PC-3 (cell line): ENCODE results near the gene ALG9. TPM values are rescaled to one million over a fixed set of nuclear protein-coding genes. Genes with fewer than 3 reads are reported as not detected.
A peak's percentile ranks its signal among the peaks of the same experiment; 100 is the strongest.

ENCODE experiments used
- ATAC-seq: fragments of 200-7000 bp; cut with Tn5 transposase; 2 replicates; pipeline ENCODE4 v1.9.1; 2020; ENCODE audit warnings: mild to moderate bottlenecking, moderate library complexity
- BruUV-seq: library from RNA; stranded (reverse); fragments of 400-500 nt; replicated peaks from 2 replicates; lab custom pipeline; 2021; lab: Mats Ljungman, UMichigan
- CTCF ChIA-PET: fragments of 300-600 bp; sonication (Branson Sonifier 250); formaldehyde crosslinking; loops from one replicate; lab custom pipeline; 2022; ENCODE audit warnings: antibody characterized with exemption; lab: Charles Lee
- POLR2A ChIA-PET: fragments of 300-600 bp; sonication (Branson Sonifier 250); formaldehyde crosslinking; loops from one replicate; lab custom pipeline; 2022; ENCODE audit warnings: antibody characterized with exemption; ENCODE audit not compliant: unreplicated experiment; lab: Charles Lee
- DNase-seq: peaks from one replicate; pipeline ENCODE4 v3.0.0-alpha.2; 2015
- H2AFZ ChIP-seq: fragments of 300-600 bp; sonication (generic); 2 replicates; pipeline ENCODE4 v1.6.0; 2016; ENCODE audit warnings: antibody characterized with exemption, low read length
- H3F3A ChIP-seq: fragments of 300-600 bp; sonication (generic); one replicate; pipeline ENCODE4 v1.6.0; 2017; ENCODE audit warnings: antibody characterized with exemption, low read length, control low read depth, mild to moderate bottlenecking; ENCODE audit not compliant: unreplicated experiment
- H3K27ac ChIP-seq: fragments of 300-600 bp; sonication (generic); 2 replicates; pipeline ENCODE4 v1.5.1; 2016; ENCODE audit warnings: mild to moderate bottlenecking, low read length
- H3K27me3 ChIP-seq: fragments of 300-600 bp; sonication (generic); 2 replicates; pipeline ENCODE4 v1.6.1; 2016; ENCODE audit warnings: low read length, mixed read lengths
- H3K36me3 ChIP-seq: fragments of 300-600 bp; sonication (generic); 2 replicates; pipeline ENCODE4 v1.6.1; 2016; ENCODE audit warnings: low read depth, mixed run types, low read length, mixed read lengths
- H3K4me1 ChIP-seq: fragments of 300-600 bp; sonication (generic); 2 replicates; pipeline ENCODE4 v1.5.1; 2016; ENCODE audit warnings: low read length; ENCODE audit not compliant: insufficient read depth
- H3K4me2 ChIP-seq: fragments of 300-600 bp; sonication (generic); 2 replicates; pipeline ENCODE4 v1.6.0; 2016; ENCODE audit warnings: low read length
- H3K4me3 ChIP-seq: fragments of 300-600 bp; sonication (generic); 2 replicates; pipeline ENCODE4 v1.5.1; 2016; ENCODE audit warnings: mild to moderate bottlenecking, low read length, mixed read lengths
- H3K79me2 ChIP-seq: fragments of 300-600 bp; sonication (generic); 2 replicates; pipeline ENCODE4 v1.6.1; 2017; ENCODE audit warnings: low read length, mixed read lengths
- H3K9ac ChIP-seq: fragments of 300-600 bp; sonication (generic); 2 replicates; pipeline ENCODE4 v1.6.0; 2016; ENCODE audit warnings: mild to moderate bottlenecking, low read length
- H3K9me2 ChIP-seq: fragments of 300-600 bp; sonication (generic); replicated peaks from 2 replicates; pipeline ENCODE4 v1.6.1; 2016; ENCODE audit warnings: mixed run types, low read length, mixed read lengths
- H3K9me3 ChIP-seq: fragments of 300-600 bp; sonication (generic); 2 replicates; pipeline ENCODE4 v1.6.1; 2016; ENCODE audit warnings: low read length, mixed read lengths
- H4K20me1 ChIP-seq: fragments of 300-600 bp; sonication (generic); 2 replicates; pipeline ENCODE4 v1.6.1; 2016; ENCODE audit warnings: low read length, mixed read lengths
- EZH2 ChIP-seq: fragments of 300-600 bp; sonication (generic); IDR thresholded peaks from one replicate; pipeline ENCODE4 v1.6.1; 2017; ENCODE audit warnings: antibody characterized with exemption, mild to moderate bottlenecking, low read length; ENCODE audit not compliant: unreplicated experiment
- EZH2phosphoT487 ChIP-seq: fragments of 300-600 bp; sonication (generic); IDR thresholded peaks from 2 replicates; pipeline ENCODE4 v1.6.1; 2018; ENCODE audit warnings: mild to moderate bottlenecking, antibody characterized with exemption, low read length, borderline replicate concordance
- intact Hi-C: fragments of 100-400 bp; cut with micrococcal nuclease; formaldehyde crosslinking; loops from 2 replicates; pipeline ENCODE4 v1.9.0; 2023
- total RNA-seq: library from RNA; depleted of rRNA; stranded (reverse); fragments of >200 nt; gene quantifications from 2 replicates; pipeline ENCODE4 v1.2.3, GENCODE V29; 2014
- TF ChIP-seq, protein P1 (sequence below): fragments of 300-600 bp; sonication (generic); conservative IDR thresholded peaks from 2 replicates; pipeline ENCODE4 v1.5.1; 2017; ENCODE audit warnings: antibody characterized with exemption, low read depth, mild to moderate bottlenecking, low read length

The ALG9 gene
- total RNA-seq, 1 experiment from 2014 or later: 34.3 TPM

GRCh38 chr11:111766834-111767142 is 104.6 kb downstream of the ALG9 start:
- DNase-seq: no peak
- Histone ChIP-seq H4K20me1 (0 out of 2 replicates have a peak, but pooled peaks cover 5% of the 10 kb centered on the region), H3F3A (no peaks in the 10 kb centered on the region), H3K4me1 (peaks cover 25% of the 10 kb centered on the region), H3K9me3 (no peaks in the 10 kb centered on the region), H3K4me2 (peak overlapping the region; percentile 88), H3K4me3 (peak overlapping the region; percentile 74), H3K9me2 (no peaks in the 10 kb centered on the region), H2AFZ (peak overlapping the region; percentile 91), H3K27ac (peak overlapping the region; percentile 74), H3K36me3 (peaks cover 21% of the 10 kb centered on the region), H3K79me2 (peaks cover 38% of the 10 kb centered on the region), H3K9ac (peak overlapping the region; percentile 85), H3K27me3 (no peaks in the 10 kb centered on the region)
- ATAC-seq: no peak
- intact Hi-C loops: loop anchor here (1.0 kb wide), 4 partner anchors 31 to 163 kb away; no protein-coding TSS in a partner anchor
- no TSS peak for BruUV-seq
- POLR2A ChIA-PET: interaction anchor here (0.6 to 1.0 kb wide), 3 partner anchors 48 to 321 kb away, joined by 5 to 7 read pairs (median 5); no protein-coding TSS in a partner anchor
- CTCF ChIA-PET: interaction anchor here (1.0 to 1.3 kb wide), 3 partner anchors 32 to 312 kb away, joined by 3 to 4 read pairs (median 3); no protein-coding TSS in a partner anchor
- TF ChIP-seq EZH2: no peak
- TF ChIP-seq, protein P1, sequence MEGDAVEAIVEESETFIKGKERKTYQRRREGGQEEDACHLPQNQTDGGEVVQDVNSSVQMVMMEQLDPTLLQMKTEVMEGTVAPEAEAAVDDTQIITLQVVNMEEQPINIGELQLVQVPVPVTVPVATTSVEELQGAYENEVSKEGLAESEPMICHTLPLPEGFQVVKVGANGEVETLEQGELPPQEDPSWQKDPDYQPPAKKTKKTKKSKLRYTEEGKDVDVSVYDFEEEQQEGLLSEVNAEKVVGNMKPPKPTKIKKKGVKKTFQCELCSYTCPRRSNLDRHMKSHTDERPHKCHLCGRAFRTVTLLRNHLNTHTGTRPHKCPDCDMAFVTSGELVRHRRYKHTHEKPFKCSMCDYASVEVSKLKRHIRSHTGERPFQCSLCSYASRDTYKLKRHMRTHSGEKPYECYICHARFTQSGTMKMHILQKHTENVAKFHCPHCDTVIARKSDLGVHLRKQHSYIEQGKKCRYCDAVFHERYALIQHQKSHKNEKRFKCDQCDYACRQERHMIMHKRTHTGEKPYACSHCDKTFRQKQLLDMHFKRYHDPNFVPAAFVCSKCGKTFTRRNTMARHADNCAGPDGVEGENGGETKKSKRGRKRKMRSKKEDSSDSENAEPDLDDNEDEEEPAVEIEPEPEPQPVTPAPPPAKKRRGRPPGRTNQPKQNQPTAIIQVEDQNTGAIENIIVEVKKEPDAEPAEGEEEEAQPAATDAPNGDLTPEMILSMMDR: no peak
- no peak for TF ChIP-seq EZH2phosphoT487

GRCh38 chr11:111765984-111766833 is 105.2 kb downstream of the ALG9 start, which contains the start of gene PPP2R1B:
TSS of gene PPP2R1B (minus strand) at chr11:111766389. CDS start at chr11:111766361, 28 bp downstream.
- peaks cover 41% of the 10 kb centered on the region for H3K79me2 ChIP-seq
- ATAC-seq (peak; percentile 82), DNase-seq (peak; percentile 83)
- H3K27me3 ChIP-seq: no peaks in the 10 kb centered on the region
- BruUV-seq: TSS peak; percentile 85
- peak within 1 kb of the TSS; percentile 74 for H3K27ac ChIP-seq
- CTCF ChIA-PET: interaction anchor here (0.5 to 1.3 kb wide), 4 partner anchors 31 to 311 kb away, joined by 3 to 4 read pairs (median 3); no protein-coding TSS in a partner anchor
- peak within 1 kb of the TSS; percentile 88 for H3K4me2 ChIP-seq
- intact Hi-C loops: loop anchor here (1.0 kb wide), 4 partner anchors 31 to 163 kb away; no protein-coding TSS in a partner anchor
- peaks cover 25% of the 10 kb centered on the region for H3K4me1 ChIP-seq
- POLR2A ChIA-PET: interaction anchor here (0.6 to 1.1 kb wide), 8 partner anchors 30 to 1275 kb away, joined by 3 to 9 read pairs (median 5); no protein-coding TSS in a partner anchor
- no peaks in the 10 kb centered on the region for H3K9me2 ChIP-seq
- H3K9me3 ChIP-seq: no peaks in the 10 kb centered on the region
- no peaks in the 10 kb centered on the region for H3F3A ChIP-seq
- peak within 1 kb of the TSS; percentile 91 for H2AFZ ChIP-seq
- peak within 1 kb of the TSS; percentile 85 for H3K9ac ChIP-seq
- TF ChIP-seq, protein P1: no peak
- TF ChIP-seq EZH2 (no peak), EZH2phosphoT487 (no peak)
- H3K4me3 ChIP-seq: peak within 1 kb of the TSS; percentile 74
- 0 out of 2 replicates have a peak, but pooled peaks cover 5% of the 10 kb centered on the region for H4K20me1 ChIP-seq
- H3K36me3 ChIP-seq: peaks cover 26% of the 10 kb centered on the region
